GM23248 (cell line): Measurements from ENCODE around the gene ADPRHL1.

Experiments
- EZH2 ChIP-seq: fragments of 200-600 bp; sonication (generic); IDR thresholded peaks from 2 replicates; pipeline ENCODE4 v1.6.1; 2018; ENCODE audit warnings: antibody characterized with exemption, mild to moderate bottlenecking; ENCODE audit not compliant: insufficient read depth, poor library complexity, severe bottlenecking
- EZH2phosphoT487 ChIP-seq: fragments of 200-600 bp; sonication (generic); IDR thresholded peaks from 2 replicates; pipeline ENCODE4 v1.6.1; 2018; ENCODE audit warnings: antibody characterized with exemption, moderate library complexity, mild to moderate bottlenecking, low read depth; ENCODE audit not compliant: insufficient read depth

- TF ChIP-seq EZH2 (no peak), EZH2phosphoT487 (no peak)
These were observed 85.5 kb downstream of the ADPRHL1 start for GRCh38 chr13:113367771-113368170.
